ENCODE measurements around the gene ATP6V1G3.

The ATP6V1G3 gene

GRCh38 chr1:198556971-198557370, 16.5 kb upstream of the ATP6V1G3 start:
- DNase-seq (ENCODE audit: low read depth) = no peak
- H3K4me3 ChIP-seq (ENCODE audit: low read depth, low read length) = no peak overlapping the region
- TF ChIP-seq CTCF (conservative IDR thresholded peaks at IDR 0.05; ENCODE audit: low read depth, low read length) = no peak

GRCh38 chr1:198552668-198553416, 12.4 kb upstream of the ATP6V1G3 start:
- DNase-seq (ENCODE audit: low read depth) = no peak
- no peak for TF ChIP-seq CTCF (conservative IDR thresholded peaks at IDR 0.05; ENCODE audit: low read depth, low read length)
- no peak overlapping the region for H3K4me3 ChIP-seq (ENCODE audit: low read depth, low read length)

- no peak for DNase-seq (ENCODE audit: low read depth)
- H3K4me3 ChIP-seq (ENCODE audit: low read depth, low read length) = no peak overlapping the region
- no peak for TF ChIP-seq CTCF (conservative IDR thresholded peaks at IDR 0.05; ENCODE audit: low read depth, low read length)
Measured at GRCh38 chr1:198550941-198551524, 10.6 kb upstream of the ATP6V1G3 start.

GRCh38 chr1:198549866-198550265, 9.4 kb upstream of the ATP6V1G3 start:
- DNase-seq (ENCODE audit: low read depth) = no peak
- no peak overlapping the region for H3K4me3 ChIP-seq (ENCODE audit: low read depth, low read length)
- no peak for TF ChIP-seq CTCF (conservative IDR thresholded peaks at IDR 0.05; ENCODE audit: low read depth, low read length)

- DNase-seq (ENCODE audit: low read depth) = no peak
- no peak overlapping the region for H3K4me3 ChIP-seq (ENCODE audit: low read depth, low read length)
- no peak for TF ChIP-seq CTCF (conservative IDR thresholded peaks at IDR 0.05; ENCODE audit: low read depth, low read length)
Measured at GRCh38 chr1:198548890-198549289, 8.4 kb upstream of the ATP6V1G3 start.

GRCh38 chr1:198545156-198545555, 4.7 kb upstream of the ATP6V1G3 start:
- DNase-seq (ENCODE audit: low read depth) = no peak
- no peak overlapping the region for H3K4me3 ChIP-seq (ENCODE audit: low read depth, low read length)
- TF ChIP-seq CTCF (conservative IDR thresholded peaks at IDR 0.05; ENCODE audit: low read depth, low read length) = no peak

- H3K4me3 ChIP-seq (ENCODE audit: low read depth, low read length) = no peak overlapping the region
- TF ChIP-seq CTCF (conservative IDR thresholded peaks at IDR 0.05; ENCODE audit: low read depth, low read length) = no peak
- DNase-seq (ENCODE audit: low read depth) = no peak
Measured at GRCh38 chr1:198544265-198544664, 3.8 kb upstream of the ATP6V1G3 start.
